Esophagus mucosa (tissue), 1 donor: Measurements from ENCODE around the gene KIF11. TPM values are rescaled to one million over a fixed set of nuclear protein-coding genes. Genes with fewer than 3 reads are reported as not detected.
"Not testable (repeated sequence)": the region's sequence is repeated elsewhere in the genome, so short reads cannot be mapped to it uniquely, and the experiment has no call there.

Experiments used
- ATAC-seq: fragments of 200-7000 bp; cut with Tn5 transposase; one replicate; pipeline ENCODE4 v1.9.1; 2020
- total RNA-seq: library from RNA; stranded (reverse); gene quantifications from one replicate; pipeline ENCODE4 v1.2.4, GENCODE V29; 2023
- donor health status: DM: yes; HTN: yes; CAD: no.

The KIF11 gene
- total RNA-seq, 1 donor from 2014 or later, result 16.8 TPM

GRCh38 chr10:92591550-92592022 lies 1.3 kb upstream of the KIF11 start:
- peak; percentile 92 for ATAC-seq

- ATAC-seq, result no peak
Measured at GRCh38 chr10:92593619-92594588, 974 bp downstream of the KIF11 start.

- no peak for ATAC-seq
Measured at GRCh38 chr10:92595505-92595904, 2.6 kb downstream of the KIF11 start.

- ATAC-seq, result no peak
Measured at GRCh38 chr10:92598321-92598720, 5.4 kb downstream of the KIF11 start.

- no peak for ATAC-seq
Measured at GRCh38 chr10:92604841-92605240, 11.9 kb downstream of the KIF11 start.

GRCh38 chr10:92615515-92615914 lies 22.6 kb downstream of the KIF11 start:
- ATAC-seq, result no peak

- no peak for ATAC-seq
Measured at GRCh38 chr10:92619368-92619767, 26.4 kb downstream of the KIF11 start.

GRCh38 chr10:92627845-92628480 lies 35.0 kb downstream of the KIF11 start:
- ATAC-seq, result no peak

GRCh38 chr10:92629945-92630344 lies 37.0 kb downstream of the KIF11 start:
- ATAC-seq, result no peak

GRCh38 chr10:92638037-92638436 lies 45.1 kb downstream of the KIF11 start:
- no peak for ATAC-seq

- ATAC-seq, result no peak
Measured at GRCh38 chr10:92640107-92640506, 47.2 kb downstream of the KIF11 start.

- ATAC-seq, result no peak
Measured at GRCh38 chr10:92641492-92641891, 48.6 kb downstream of the KIF11 start.

- ATAC-seq, result no peak
Measured at GRCh38 chr10:92644921-92645320, 52.0 kb downstream of the KIF11 start.

GRCh38 chr10:92650864-92651263 lies 57.9 kb downstream of the KIF11 start:
- ATAC-seq, result not testable (repeated sequence)

GRCh38 chr10:92655426-92655825 lies 62.5 kb downstream of the KIF11 start:
- no peak for ATAC-seq

GRCh38 chr10:92656266-92656961 lies 63.5 kb downstream of the KIF11 start:
- ATAC-seq, result peak; percentile 43

- no peak for ATAC-seq
Measured at GRCh38 chr10:92657024-92657423, 64.1 kb downstream of the KIF11 start.

- ATAC-seq, result no peak
Measured at GRCh38 chr10:92662848-92663247, 69.9 kb downstream of the KIF11 start.

GRCh38 chr10:92664322-92664721 lies 71.4 kb downstream of the KIF11 start:
- ATAC-seq, result no peak

GRCh38 chr10:92667078-92667477 lies 74.1 kb downstream of the KIF11 start:
- no peak for ATAC-seq

GRCh38 chr10:92677708-92678107 lies 84.8 kb downstream of the KIF11 start:
- no peak for ATAC-seq

- ATAC-seq, result no peak
Measured at GRCh38 chr10:92678206-92678605, 85.3 kb downstream of the KIF11 start.

- no peak for ATAC-seq
Measured at GRCh38 chr10:92681306-92681834, 88.4 kb downstream of the KIF11 start.
